BLaER1 treated with 17β-estradiol and CSF1 and Interleukin-3, amounts not matched to agents 10 nM and 100 nM (cell line): ENCODE measurements around the gene DSE.

Experiments
- H3K27ac ChIP-seq, 11 experiments: shearing (Covaris generic); formaldehyde crosslinking; 2 replicates each; pipeline ENCODE4 v1.8.1; 2022
- H3K27me3 ChIP-seq, 11 experiments: shearing (Covaris generic); formaldehyde crosslinking; 2 replicates each; pipeline ENCODE4 v1.8.1; 2022
- H3K36me3 ChIP-seq, 11 experiments: shearing (Covaris generic); formaldehyde crosslinking; 2 replicates each; pipeline ENCODE4 v1.8.1; 2022
- H3K4me1 ChIP-seq, 10 experiments: shearing (Covaris generic); formaldehyde crosslinking; 2 replicates each; pipeline ENCODE4 v1.8.1; 2022
- H3K4me2 ChIP-seq, 11 experiments: shearing (Covaris generic); formaldehyde crosslinking; 2 replicates each; pipeline ENCODE4 v1.8.1; 2022
- H3K4me3 ChIP-seq, 10 experiments: shearing (Covaris generic); formaldehyde crosslinking; 2 replicates each; pipeline ENCODE4 v1.8.1; 2022
- H3K9ac ChIP-seq, 11 experiments: shearing (Covaris generic); formaldehyde crosslinking; 2 replicates each; pipeline ENCODE4 v1.8.1; 2022
- H3K9me3 ChIP-seq, 11 experiments: shearing (Covaris generic); formaldehyde crosslinking; replicated peaks in 1 of 11; 2 replicates each; pipeline ENCODE4 v1.8.1; 2022
- H4K20me1 ChIP-seq, 11 experiments: shearing (Covaris generic); formaldehyde crosslinking; 2 replicates each; pipeline ENCODE4 v1.8.1; 2022
- Cebpa-rat ChIP-seq, 11 experiments: shearing (Covaris generic); IDR thresholded peaks; 2 replicates each; pipeline ENCODE4 v1.8.1; 2022

The DSE gene

GRCh38 chr6:116408491-116408890 lies 37.7 kb downstream of the DSE start:
- Histone ChIP-seq H3K4me2 (peak overlapping the region in 1 of 11 experiments; percentile 11; a peak in 1 of 22 replicates), H3K4me3 (no peak overlapping the region), H4K20me1 (peaks cover 0 to 98% (median 0%) of the 10 kb centered on the region in 11 experiments; a peak in 5 of 22 replicates), H3K9ac (no peak overlapping the region), H3K27me3 (peaks cover 0 to 18% (median 7%) of the 10 kb centered on the region in 11 experiments; a peak in 10 of 22 replicates), H3K27ac (no peak overlapping the region), H3K4me1 (peaks cover 31 to 90% (median 48%) of the 10 kb centered on the region in 10 experiments), H3K36me3 (peaks cover 0 to 55% (median 0%) of the 10 kb centered on the region in 11 experiments; a peak in 6 of 22 replicates), H3K9me3 (no peaks in the 10 kb centered on the region)
- TF ChIP-seq Cebpa-rat (IDR thresholded peaks at IDR 0.05) = no peak

DNA sequence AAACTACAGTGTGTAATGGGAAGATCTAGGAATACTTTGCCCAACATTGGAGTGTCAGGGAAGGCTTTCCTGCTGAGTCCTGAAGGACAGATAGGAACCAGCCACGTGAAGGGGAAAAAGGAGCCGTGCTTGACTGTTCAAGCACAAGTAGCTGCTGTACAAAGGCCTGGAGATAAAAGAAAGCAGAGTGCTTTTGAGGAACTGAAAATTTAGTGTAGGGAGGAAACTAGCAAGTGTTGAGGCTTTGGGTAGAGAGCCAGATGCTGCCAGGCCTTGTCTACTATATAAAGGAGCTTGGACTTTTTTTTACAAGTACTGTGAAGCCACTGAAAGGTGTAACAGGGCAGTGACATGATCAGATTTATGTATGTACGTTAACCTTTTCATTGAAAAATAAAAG lies 39.0 kb downstream of the DSE start:
- Histone ChIP-seq H4K20me1 (peaks cover 0 to 98% (median 0%) of the 10 kb centered on the region in 11 experiments; a peak in 5 of 22 replicates), H3K9ac (peak overlapping the region in 7 of 11 experiments; percentile 17 to 55 (median 24); a peak in 9 of 22 replicates), H3K27ac (peak overlapping the region in 10 of 11 experiments; percentile 9 to 69 (median 57); a peak in 16 of 22 replicates), H3K4me3 (no peak overlapping the region), H3K9me3 (no peaks in the 10 kb centered on the region), H3K4me2 (peak overlapping the region; percentile 55 to 92 (median 68)), H3K36me3 (peaks cover 0 to 57% (median 0%) of the 10 kb centered on the region in 11 experiments; a peak in 6 of 22 replicates), H3K27me3 (peaks cover 0 to 17% (median 7%) of the 10 kb centered on the region in 11 experiments; a peak in 10 of 22 replicates), H3K4me1 (peaks cover 31 to 77% (median 43%) of the 10 kb centered on the region in 10 experiments)
- TF ChIP-seq Cebpa-rat (IDR thresholded peaks at IDR 0.05) = no peak

DNA sequence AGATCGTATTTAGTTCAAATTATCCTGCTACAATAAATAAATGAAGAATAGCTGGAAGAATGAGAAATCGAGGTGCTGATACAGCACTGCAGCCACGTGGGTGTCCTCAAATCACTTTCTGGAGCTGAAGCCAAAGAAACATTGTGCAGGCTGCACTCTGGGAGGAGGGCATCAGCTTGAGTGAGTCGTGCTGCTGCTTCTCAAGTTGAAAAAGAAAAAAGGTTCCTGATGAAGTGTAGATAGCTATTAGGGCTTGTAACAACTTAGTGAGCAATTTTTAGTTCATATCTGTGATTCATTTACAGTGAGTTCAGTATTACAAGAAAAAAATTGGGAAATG lies 40.5 kb downstream of the DSE start:
- no peaks in the 10 kb centered on the region for H3K9me3 ChIP-seq
- no peak overlapping the region; a peak in 1 of 22 replicates for H3K9ac ChIP-seq
- H3K27ac ChIP-seq = peak overlapping the region in 6 of 11 experiments; percentile 38 to 69 (median 61); a peak in 9 of 22 replicates
- peaks cover 0 to 98% (median 0%) of the 10 kb centered on the region in 11 experiments; a peak in 5 of 22 replicates for H4K20me1 ChIP-seq
- H3K4me2 ChIP-seq = peak overlapping the region; percentile 55 to 92 (median 68)
- H3K4me1 ChIP-seq = peaks cover 22 to 62% (median 32%) of the 10 kb centered on the region in 10 experiments
- peaks cover 0 to 4% (median 0%) of the 10 kb centered on the region in 11 experiments; a peak in 2 of 22 replicates for H3K27me3 ChIP-seq
- no peak for TF ChIP-seq Cebpa-rat (IDR thresholded peaks at IDR 0.05)
- peaks cover 0 to 63% (median 0%) of the 10 kb centered on the region in 11 experiments; a peak in 6 of 22 replicates for H3K36me3 ChIP-seq
- no peak overlapping the region for H3K4me3 ChIP-seq

DNA sequence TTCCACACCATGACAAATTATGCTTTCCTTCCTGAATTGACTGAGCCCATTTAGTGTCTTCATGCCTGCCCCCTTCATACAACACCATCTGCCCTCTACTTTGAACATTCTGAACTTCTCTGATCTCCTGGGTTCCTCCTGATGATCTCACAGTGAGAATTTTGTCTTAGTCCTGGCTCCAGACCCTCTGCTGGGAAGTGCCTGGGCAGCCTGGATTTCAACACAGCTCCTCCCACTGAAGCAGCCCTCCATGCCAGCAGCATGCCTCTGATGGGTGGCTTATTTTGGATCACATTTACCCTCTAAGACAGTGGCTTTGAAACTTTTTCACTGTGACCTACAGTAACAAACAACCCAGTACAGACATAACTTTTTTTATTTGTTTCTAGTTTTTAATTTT lies 41.5 kb downstream of the DSE start:
- Histone ChIP-seq H3K36me3 (peaks cover 0 to 61% (median 0%) of the 10 kb centered on the region in 11 experiments; a peak in 6 of 22 replicates), H3K4me3 (no peak overlapping the region), H3K27ac (peak overlapping the region in 2 of 11 experiments; percentile 6 to 21; a peak in 3 of 22 replicates), H4K20me1 (peaks cover 0 to 98% (median 0%) of the 10 kb centered on the region in 11 experiments; a peak in 5 of 22 replicates), H3K4me2 (peak overlapping the region in 4 of 11 experiments; percentile 41 to 92 (median 84); a peak in 5 of 22 replicates), H3K9me3 (no peaks in the 10 kb centered on the region), H3K9ac (peak overlapping the region in 2 of 11 experiments; percentile 35 to 49; a peak in 1 of 22 replicates), H3K27me3 (no peaks in the 10 kb centered on the region), H3K4me1 (peaks cover 22 to 52% (median 29%) of the 10 kb centered on the region in 10 experiments)
- no peak for TF ChIP-seq Cebpa-rat (IDR thresholded peaks at IDR 0.05)

GRCh38 chr6:116413357-116413756 lies 42.6 kb downstream of the DSE start:
- Histone ChIP-seq H3K4me1 (peaks cover 22 to 48% (median 29%) of the 10 kb centered on the region in 10 experiments), H3K36me3 (peaks cover 0 to 60% (median 0%) of the 10 kb centered on the region in 11 experiments; a peak in 6 of 22 replicates), H3K4me3 (no peak overlapping the region), H3K27ac (no peak overlapping the region), H3K9me3 (0 out of 22 replicates have a peak, but pooled peaks cover 0 to 4% (median 0%) of the 10 kb centered on the region in 11 experiments), H3K27me3 (no peaks in the 10 kb centered on the region), H3K9ac (no peak overlapping the region), H3K4me2 (no peak overlapping the region), H4K20me1 (peaks cover 0 to 98% (median 0%) of the 10 kb centered on the region in 11 experiments; a peak in 5 of 22 replicates)
- TF ChIP-seq Cebpa-rat (IDR thresholded peaks at IDR 0.05) = no peak

- Histone ChIP-seq H3K27ac (no peak overlapping the region), H3K36me3 (peaks cover 0 to 75% (median 0%) of the 10 kb centered on the region in 11 experiments; a peak in 7 of 22 replicates), H3K4me1 (peaks cover 0 to 14% (median 0%) of the 10 kb centered on the region in 10 experiments; a peak in 3 of 20 replicates), H4K20me1 (peaks cover 0 to 98% (median 0%) of the 10 kb centered on the region in 11 experiments; a peak in 5 of 22 replicates), H3K4me2 (no peak overlapping the region), H3K27me3 (no peaks in the 10 kb centered on the region), H3K9me3 (0 out of 22 replicates have a peak, but pooled peaks cover 0 to 4% (median 0%) of the 10 kb centered on the region in 11 experiments), H3K9ac (no peak overlapping the region), H3K4me3 (no peak overlapping the region)
- no peak for TF ChIP-seq Cebpa-rat (IDR thresholded peaks at IDR 0.05)
These were observed 46.9 kb downstream of the DSE start for GRCh38 chr6:116417661-116418060.

GRCh38 chr6:116419069-116419786 lies 48.5 kb downstream of the DSE start:
- TF ChIP-seq Cebpa-rat (IDR thresholded peaks at IDR 0.05) = no peak

GRCh38 chr6:116420341-116420740 lies 49.6 kb downstream of the DSE start:
- peaks cover 0 to 98% (median 0%) of the 10 kb centered on the region in 11 experiments; a peak in 5 of 22 replicates for H4K20me1 ChIP-seq
- TF ChIP-seq Cebpa-rat (IDR thresholded peaks at IDR 0.05) = no peak
- no peaks in the 10 kb centered on the region for H3K27me3 ChIP-seq
- peaks cover 0 to 71% (median 0%) of the 10 kb centered on the region in 11 experiments; a peak in 6 of 22 replicates for H3K36me3 ChIP-seq
- H3K4me1 ChIP-seq = peaks cover 0 to 13% (median 0%) of the 10 kb centered on the region in 10 experiments; a peak in 2 of 20 replicates
- no peak overlapping the region for H3K9ac ChIP-seq
- no peak overlapping the region for H3K4me2 ChIP-seq
- H3K9me3 ChIP-seq = 0 out of 22 replicates have a peak, but pooled peaks cover 0 to 4% (median 0%) of the 10 kb centered on the region in 11 experiments
- no peak overlapping the region for H3K4me3 ChIP-seq
- no peak overlapping the region for H3K27ac ChIP-seq

More at GRCh38 chr6:116419069-116419786, 48.5 kb downstream of the DSE start:
- Histone ChIP-seq H4K20me1 (peaks cover 0 to 98% (median 0%) of the 10 kb centered on the region in 11 experiments; a peak in 5 of 22 replicates), H3K9ac (no peak overlapping the region), H3K9me3 (0 out of 22 replicates have a peak, but pooled peaks cover 0 to 4% (median 0%) of the 10 kb centered on the region in 11 experiments), H3K27ac (no peak overlapping the region), H3K27me3 (no peaks in the 10 kb centered on the region), H3K4me1 (peaks cover 0 to 13% (median 0%) of the 10 kb centered on the region in 10 experiments; a peak in 2 of 20 replicates), H3K4me2 (no peak overlapping the region), H3K36me3 (peaks cover 0 to 71% (median 0%) of the 10 kb centered on the region in 11 experiments; a peak in 7 of 22 replicates), H3K4me3 (no peak overlapping the region)
